HG02870 (cell line): ENCODE results near the gene ACOX3.
"Not testable (repeated sequence)": the region's sequence is repeated elsewhere in the genome, so short reads cannot be mapped to it uniquely, and the experiment has no call there.

Experiments
- ATAC-seq: cut with Tn5 transposase; IDR thresholded peaks from one replicate; pipeline ENCODE4 v1.9.1; 2021; ENCODE audit warnings: mild to moderate bottlenecking, moderate library complexity; ENCODE audit not compliant: unreplicated experiment

The ACOX3 gene

GRCh38 chr4:8343262-8343966, 97.1 kb downstream of the ACOX3 start:
- ATAC-seq = no peak

GRCh38 chr4:8342651-8343261, 97.8 kb downstream of the ACOX3 start:
- no peak for ATAC-seq

DNA sequence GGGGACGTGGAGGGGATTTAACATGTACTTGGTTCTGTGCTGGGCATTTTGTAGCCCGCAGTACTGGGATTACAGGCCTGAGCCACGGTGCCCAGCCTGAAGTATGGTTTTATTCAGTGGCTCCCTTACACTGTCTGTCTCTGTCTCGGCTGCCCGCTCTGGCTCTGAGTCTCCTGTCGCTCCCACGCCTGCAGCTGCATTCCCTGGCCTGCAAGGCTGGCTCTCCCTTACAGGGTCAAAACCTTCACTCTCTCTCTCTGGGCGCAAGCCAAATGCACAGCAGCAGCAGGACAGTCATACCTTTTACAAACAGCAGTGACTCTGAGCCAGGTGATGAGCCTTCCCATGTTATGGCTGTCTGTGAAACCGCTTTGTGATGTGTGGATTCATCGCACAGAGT, 98.8 kb downstream of the ACOX3 start:
- no peak for ATAC-seq

DNA sequence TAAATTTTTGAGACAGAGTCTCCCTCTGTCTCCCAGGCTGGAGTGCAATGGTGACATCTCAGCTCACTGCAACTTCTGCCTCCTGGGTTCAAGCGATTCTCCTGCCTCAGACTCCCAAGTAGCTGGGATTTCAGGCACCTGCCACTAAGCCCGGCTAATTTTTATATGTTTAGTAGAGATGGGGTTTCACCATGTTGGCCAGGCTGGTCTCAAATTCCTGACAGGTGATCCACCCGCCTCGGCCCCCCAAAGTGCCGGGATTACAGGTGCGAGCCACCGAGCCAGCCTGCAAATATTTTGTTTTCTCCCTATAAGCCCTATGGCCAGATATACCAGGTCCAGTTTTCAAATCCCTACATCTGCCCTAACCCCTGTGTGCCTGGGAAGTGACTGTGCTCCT, 99.2 kb downstream of the ACOX3 start:
- ATAC-seq = not testable (repeated sequence)

- ATAC-seq = no peak
These were observed 99.7 kb downstream of the ACOX3 start for GRCh38 chr4:8340781-8341241.

DNA sequence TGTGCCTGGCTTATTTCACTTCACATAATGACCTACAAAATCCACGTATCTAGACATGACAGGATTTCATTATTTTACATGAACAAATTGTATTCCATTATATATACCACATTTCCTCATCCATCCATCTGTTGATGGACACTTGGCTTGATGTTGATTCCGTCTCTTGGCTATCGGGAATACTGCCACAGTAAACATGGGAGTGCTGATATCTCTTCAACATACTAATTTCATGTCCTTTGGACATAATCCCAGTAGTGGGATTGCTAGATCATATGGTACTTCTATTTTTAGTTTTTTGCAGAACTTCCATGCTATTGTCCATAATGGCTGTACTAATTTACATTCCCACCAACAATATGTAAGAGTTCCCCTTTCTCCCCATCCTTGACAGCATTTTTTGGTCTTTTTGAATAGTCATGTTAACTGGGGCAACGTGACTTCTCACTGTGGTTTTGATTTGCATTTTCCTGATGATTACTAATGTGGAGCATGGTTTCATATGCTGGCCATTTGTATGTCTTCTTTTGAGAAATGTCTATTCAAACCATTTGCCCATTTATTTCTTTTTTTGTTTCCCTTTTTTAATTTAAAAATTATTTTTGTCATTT, 102.1 kb downstream of the ACOX3 start:
- no peak for ATAC-seq

DNA sequence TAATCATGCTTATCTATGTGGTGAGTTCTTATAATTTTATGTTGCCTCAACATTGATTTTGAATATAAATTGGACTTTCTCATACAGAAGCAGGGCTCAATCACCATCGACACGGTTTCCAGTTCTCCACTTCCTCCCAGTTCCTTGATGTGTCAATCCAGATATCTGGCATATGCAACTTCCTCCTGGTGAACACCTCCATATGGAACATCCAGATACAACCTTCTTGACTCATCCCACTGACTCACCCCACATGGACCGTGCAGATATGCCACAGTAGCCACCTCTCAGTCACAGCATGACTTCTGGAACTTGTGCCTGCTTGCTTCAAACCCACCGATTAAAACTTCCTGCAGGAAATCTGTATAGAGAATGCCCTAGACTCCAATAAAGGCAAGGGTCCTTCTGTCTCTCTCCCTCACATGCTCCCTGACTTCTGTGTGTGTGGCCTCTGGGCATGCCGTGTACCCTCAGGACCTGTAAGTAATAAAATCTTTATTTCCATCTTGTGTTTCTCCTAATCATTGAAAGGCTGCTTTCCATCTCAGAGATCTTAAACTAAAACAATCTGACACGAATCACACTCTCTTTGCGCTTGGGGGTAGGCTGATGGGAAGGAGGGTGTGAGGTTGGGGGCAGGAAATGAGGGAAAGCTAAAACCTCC, 104.0 kb downstream of the ACOX3 start:
- no peak for ATAC-seq

DNA sequence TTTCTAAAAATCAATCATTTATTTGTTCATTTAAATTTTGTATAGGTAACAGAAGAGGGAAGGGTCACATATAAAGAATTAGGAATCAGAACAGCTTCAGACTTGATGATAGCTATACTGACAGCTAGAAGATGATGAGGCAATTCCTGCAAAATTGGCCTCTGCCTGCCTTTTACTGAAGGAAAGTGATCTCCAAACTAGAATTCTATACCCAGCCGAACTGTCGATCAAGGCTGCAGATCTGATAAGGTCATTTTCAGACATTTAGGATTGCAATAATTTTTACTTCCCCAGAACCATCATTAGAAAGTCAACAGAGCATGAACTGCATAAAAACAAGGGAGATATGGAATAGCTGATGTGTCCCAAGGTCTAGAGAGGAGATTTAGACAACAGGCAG, 104.7 kb downstream of the ACOX3 start:
- no peak for ATAC-seq

GRCh38 chr4:8334786-8335460, 105.6 kb downstream of the ACOX3 start:
- no peak for ATAC-seq

DNA sequence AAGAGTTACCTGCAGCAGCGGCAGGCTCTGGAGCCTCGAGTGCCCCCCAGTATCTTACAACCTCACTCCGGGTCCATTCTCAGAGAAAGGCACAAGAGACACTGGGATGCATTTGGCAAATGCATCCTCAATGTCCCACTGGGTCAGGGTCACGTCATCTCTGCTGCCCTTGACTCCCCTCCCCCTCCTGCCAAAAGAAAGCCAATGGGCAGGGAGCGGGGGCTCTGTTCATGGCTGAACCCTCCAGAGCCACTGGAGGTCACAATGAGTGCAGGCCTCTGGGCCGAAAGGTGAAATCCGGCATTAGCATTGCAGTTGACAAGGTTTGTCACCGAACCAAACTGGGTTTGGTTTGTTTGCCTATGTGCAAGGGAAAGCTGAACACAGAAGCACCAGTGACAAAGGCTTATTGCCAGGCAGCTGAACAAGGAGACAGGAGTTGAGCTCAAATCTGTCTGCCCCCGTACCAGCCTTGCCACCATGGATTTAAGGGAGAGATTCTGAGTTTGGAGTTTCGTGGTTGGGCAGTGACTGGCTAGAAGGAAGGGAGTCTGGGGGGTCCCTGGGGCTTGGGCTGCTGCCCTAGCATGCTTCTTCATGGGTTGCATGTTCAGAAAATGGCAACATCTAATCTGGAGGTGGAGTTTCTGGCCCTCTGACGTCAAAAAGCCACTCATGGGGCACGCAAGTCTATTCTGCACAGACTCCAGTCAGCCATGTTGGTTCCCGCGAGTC, 106.6 kb downstream of the ACOX3 start:
- ATAC-seq = no peak

GRCh38 chr4:8332891-8333331, 107.6 kb downstream of the ACOX3 start:
- ATAC-seq = no peak

GRCh38 chr4:8332038-8332857, 108.3 kb downstream of the ACOX3 start:
- ATAC-seq = no peak

DNA sequence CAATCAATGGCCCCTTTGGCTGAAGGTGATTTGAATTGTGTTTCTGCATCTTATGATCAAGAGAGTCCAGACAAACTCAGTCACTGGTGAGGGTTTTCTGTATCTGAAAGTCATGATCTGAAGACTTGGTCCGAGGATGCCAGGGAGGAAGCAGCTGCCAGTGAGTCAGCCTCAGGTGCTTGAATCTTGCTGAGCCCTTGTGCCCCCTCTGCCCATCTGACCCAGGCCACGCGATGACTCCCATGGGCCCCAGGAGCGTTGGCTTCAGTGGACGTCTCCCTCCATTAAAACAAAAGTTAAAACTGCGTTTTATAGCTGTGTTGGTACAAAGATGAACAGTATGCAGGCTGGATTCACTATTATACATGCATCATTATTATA, 109.0 kb downstream of the ACOX3 start:
- no peak for ATAC-seq

DNA sequence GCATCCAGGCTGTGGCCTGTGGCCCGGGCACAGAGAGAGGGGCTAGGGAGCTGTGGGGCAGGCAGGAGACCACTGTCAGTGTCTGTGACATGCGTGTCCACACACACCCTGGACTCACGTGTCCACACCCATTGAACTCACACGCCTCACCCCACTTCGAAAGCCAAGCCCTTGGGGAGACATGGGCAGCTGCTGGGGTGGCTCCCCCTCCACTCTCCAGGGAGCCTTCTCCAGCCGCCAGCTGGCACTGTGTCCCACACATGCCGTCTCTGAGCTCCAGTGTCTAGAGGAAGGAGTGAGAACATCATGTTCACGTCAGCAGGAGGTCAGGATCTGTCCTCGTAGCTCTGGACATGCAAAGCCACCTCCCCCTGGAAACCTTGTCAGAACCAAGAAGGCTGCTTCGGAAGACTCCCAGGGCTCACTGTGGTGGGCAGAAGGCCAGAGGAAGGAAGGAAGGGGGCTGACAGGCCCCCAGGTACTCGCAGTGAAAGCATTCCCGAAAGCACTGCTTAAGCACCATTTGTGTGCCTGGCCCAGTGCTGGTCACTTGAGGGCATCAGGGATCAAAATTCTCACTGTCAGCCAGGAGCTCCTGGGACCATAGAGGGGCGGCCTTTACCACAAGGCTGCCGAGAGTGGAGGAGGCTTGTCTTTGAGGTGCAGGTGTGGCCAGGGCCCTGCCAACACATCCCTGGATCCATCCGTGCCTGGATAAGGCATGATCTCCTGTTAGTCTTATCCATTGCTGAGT, 109.5 kb downstream of the ACOX3 start:
- no peak for ATAC-seq

- no peak for ATAC-seq
These were observed 110.4 kb downstream of the ACOX3 start for GRCh38 chr4:8329859-8330761.

DNA sequence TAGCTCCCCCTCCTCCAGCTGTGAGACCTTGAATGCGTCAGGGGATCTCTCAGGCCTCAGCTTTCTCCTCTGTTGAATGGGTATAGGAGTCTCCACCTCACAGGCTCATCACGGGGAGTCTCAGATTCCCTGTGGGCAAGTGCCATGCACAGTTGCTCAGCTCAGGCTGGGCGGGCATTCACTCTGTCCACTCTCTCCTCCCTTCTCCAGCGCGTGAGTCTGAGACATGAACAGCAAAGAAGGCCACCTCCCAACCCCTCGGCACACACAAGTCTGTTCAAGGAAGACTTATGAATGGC, 111.0 kb downstream of the ACOX3 start:
- ATAC-seq = no peak

DNA sequence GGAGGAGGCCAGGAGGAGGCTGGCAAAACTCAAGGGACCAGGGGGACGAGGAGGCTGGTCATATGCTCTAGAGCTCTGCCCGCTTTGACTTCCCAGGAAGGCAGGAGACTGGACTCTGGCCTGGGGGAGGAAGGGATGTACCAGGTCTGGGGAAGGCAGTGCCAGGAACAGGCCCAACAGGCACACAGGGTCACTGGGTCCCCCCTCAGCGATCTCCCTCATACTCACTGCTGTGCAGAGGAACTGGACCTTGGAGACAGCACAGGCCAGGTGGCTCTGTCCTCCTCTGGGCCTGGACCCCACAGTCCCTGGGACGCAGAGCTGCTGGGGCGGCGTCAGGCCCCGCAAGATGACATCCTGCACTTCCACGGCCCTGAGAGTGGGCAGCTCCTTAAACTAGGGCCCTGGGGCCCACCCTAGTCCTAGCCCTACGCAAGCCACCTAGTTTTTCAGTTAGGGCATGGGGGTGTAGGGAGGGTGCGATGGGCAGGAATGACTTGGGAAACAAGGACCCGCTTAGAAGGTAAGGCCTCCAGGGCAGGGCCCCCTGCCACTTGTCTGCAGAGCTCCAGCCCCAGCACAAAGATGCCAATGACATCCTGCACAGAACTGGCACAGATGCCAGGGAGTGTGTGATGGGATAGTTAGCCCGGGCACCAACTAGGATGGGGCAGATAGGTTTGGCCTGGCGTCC, 111.5 kb downstream of the ACOX3 start:
- ATAC-seq = no peak

GRCh38 chr4:8328456-8328855, 112.1 kb downstream of the ACOX3 start:
- ATAC-seq = no peak
